OCI-LY7 (cell line): ENCODE measurements around the gene ROCK1.

Experiments
- EZH2phosphoT487 ChIP-seq: fragments of 200-600 bp; sonication (generic); IDR thresholded peaks from 2 replicates; pipeline ENCODE4 v1.6.1; 2018; ENCODE audit warnings: low read depth, borderline replicate concordance, mild to moderate bottlenecking, mixed run types, antibody characterized with exemption, low read length, moderate library complexity, mixed read lengths
- TF ChIP-seq, protein P1 (sequence below): fragments of 200-600 bp; sonication (generic); conservative IDR thresholded peaks from 2 replicates; pipeline ENCODE4 v1.5.1; 2014; ENCODE audit warnings: mild to moderate bottlenecking, antibody characterized with exemption, low read length, moderate library complexity, mixed read lengths

GRCh38 chr18:20971886-20972267 lies 139.7 kb downstream of the ROCK1 start:
- TF ChIP-seq, protein P1, sequence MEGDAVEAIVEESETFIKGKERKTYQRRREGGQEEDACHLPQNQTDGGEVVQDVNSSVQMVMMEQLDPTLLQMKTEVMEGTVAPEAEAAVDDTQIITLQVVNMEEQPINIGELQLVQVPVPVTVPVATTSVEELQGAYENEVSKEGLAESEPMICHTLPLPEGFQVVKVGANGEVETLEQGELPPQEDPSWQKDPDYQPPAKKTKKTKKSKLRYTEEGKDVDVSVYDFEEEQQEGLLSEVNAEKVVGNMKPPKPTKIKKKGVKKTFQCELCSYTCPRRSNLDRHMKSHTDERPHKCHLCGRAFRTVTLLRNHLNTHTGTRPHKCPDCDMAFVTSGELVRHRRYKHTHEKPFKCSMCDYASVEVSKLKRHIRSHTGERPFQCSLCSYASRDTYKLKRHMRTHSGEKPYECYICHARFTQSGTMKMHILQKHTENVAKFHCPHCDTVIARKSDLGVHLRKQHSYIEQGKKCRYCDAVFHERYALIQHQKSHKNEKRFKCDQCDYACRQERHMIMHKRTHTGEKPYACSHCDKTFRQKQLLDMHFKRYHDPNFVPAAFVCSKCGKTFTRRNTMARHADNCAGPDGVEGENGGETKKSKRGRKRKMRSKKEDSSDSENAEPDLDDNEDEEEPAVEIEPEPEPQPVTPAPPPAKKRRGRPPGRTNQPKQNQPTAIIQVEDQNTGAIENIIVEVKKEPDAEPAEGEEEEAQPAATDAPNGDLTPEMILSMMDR: peak; percentile 75
- TF ChIP-seq EZH2phosphoT487: no peak
